GM12874 (cell line): ENCODE data around the gene DUS1L.

Source experiments
- CTCF ChIP-seq: IDR thresholded peaks from 2 replicates; pipeline ENCODE4 v1.5.1; 2011; ENCODE audit warnings: low read depth, mild to moderate bottlenecking, control low read depth, low read length, moderate library complexity; ENCODE audit not compliant: insufficient read depth

DUS1L gene

GRCh38 chr17:82054351-82055022 is 11.1 kb downstream of the DUS1L start:
- no peak for TF ChIP-seq CTCF

GRCh38 chr17:82053556-82054263 is 11.9 kb downstream of the DUS1L start:
- no peak for TF ChIP-seq CTCF

GRCh38 chr17:82053130-82053529 is 12.5 kb downstream of the DUS1L start:
- no peak for TF ChIP-seq CTCF

GRCh38 chr17:82052638-82053059 is 13.0 kb downstream of the DUS1L start:
- no peak for TF ChIP-seq CTCF

- no peak for TF ChIP-seq CTCF
Observed at GRCh38 chr17:82051776-82052637, 13.6 kb downstream of the DUS1L start, which contains the start of the genes GPS1 and RFNG. GPS1 (plus strand) TSS chr17:82051898; CDS start chr17:82051932, 34 bp downstream. RFNG (minus strand) TSS chr17:82051811; CDS start chr17:82051766, 45 bp downstream.

- no peak for TF ChIP-seq CTCF
Observed at GRCh38 chr17:82050761-82051641, 14.6 kb downstream of the DUS1L start.
